ENCODE results near the gene FUT8. TPM values are rescaled to one million over a fixed set of nuclear protein-coding genes. Genes with fewer than 3 reads are reported as not detected.

Gene FUT8
- total and polyA plus RNA-seq, 9 donors: 9.2 to 21.1 (median 13.4) TPM

DNA sequence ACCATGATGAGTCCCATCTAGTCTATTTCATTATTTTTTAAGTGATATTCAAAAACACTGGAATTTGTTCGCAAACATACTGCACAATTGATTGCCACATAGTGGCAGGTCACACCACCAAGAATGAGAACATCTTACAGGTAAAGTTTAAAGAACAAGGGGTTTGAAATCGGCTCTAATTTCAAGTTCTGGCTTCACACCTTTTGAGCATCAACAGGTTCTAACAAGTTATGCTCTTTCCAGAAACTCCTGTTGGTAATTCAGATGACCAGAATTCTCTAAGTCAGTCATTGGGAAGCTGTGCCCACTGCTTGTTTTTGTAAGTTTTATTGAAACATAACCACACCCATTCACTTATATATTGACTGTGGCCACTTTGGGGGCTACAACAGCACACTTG lies 336.3 kb downstream of the FUT8 start:
- Histone ChIP-seq H3K9me3 (replicated peaks; ENCODE audit: control insufficient read depth, low read depth, low read length) (no peaks in the 10 kb centered on the region), H3K4me3 (ENCODE audit: low read length) (no peak overlapping the region), H3K27me3 (ENCODE audit: control insufficient read depth, insufficient read depth, low read length) (no peaks in the 10 kb centered on the region), H3K27ac (ENCODE audit: low read length) (no peak overlapping the region), H3K36me3 (ENCODE audit: control insufficient read depth, insufficient read depth, low read length) (no peaks in the 10 kb centered on the region), H3K4me1 (ENCODE audit: control insufficient read depth, insufficient read depth, low read length) (no peaks in the 10 kb centered on the region)
- DNase-seq: no peak
- WGBS (ENCODE audit: insufficient coverage): no CpG with 5 or more reads among the region's 2 CpGs

DNA sequence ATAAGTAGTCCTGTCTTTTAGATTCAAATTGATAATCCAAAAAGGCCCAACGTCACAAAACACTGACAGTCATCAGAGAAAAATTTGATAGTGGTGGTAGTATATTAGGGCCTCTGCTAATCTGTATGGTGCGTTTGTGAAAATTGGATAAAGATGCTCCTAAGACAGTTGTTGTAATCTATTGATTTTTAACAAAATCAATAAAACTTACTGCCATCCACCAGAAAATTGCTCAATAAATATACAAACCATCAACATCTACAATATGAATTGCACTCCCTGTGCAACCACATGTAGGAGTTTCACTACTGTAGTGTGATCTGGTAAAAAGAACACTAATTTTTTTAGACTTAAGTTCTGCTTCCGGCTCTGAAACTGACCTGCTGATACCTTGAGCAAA lies 336.8 kb downstream of the FUT8 start:
- DNase-seq: no peak
- Histone ChIP-seq H3K9me3 (replicated peaks; ENCODE audit: control insufficient read depth, low read depth, low read length) (no peaks in the 10 kb centered on the region), H3K36me3 (ENCODE audit: control insufficient read depth, insufficient read depth, low read length) (no peaks in the 10 kb centered on the region), H3K27ac (ENCODE audit: low read length) (no peak overlapping the region), H3K4me3 (ENCODE audit: low read length) (no peak overlapping the region), H3K27me3 (ENCODE audit: control insufficient read depth, insufficient read depth, low read length) (no peaks in the 10 kb centered on the region), H3K4me1 (ENCODE audit: control insufficient read depth, insufficient read depth, low read length) (no peaks in the 10 kb centered on the region)
- no CpG with 5 or more reads among the region's 3 CpGs for WGBS (ENCODE audit: insufficient coverage)

DNA sequence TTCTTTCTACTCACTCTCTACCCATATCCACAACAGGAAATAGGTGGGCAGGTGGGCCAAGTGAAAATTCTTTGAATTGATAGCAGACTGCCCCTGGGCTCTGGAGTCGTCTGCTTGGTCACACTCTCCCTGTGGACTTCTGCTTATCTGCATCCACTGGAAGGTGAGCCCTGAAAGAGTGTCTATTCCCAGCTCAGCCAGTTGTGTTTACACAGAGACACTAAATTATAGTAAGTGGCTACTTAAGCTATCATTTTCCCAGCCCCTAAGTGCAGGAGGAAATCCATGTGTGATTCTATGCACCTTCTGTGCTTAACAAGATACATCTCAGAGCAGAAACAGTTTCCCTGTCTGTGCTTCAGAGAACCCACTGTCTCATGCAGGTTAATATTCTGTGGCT lies 338.4 kb downstream of the FUT8 start:
- H3K4me3 ChIP-seq (ENCODE audit: low read length): no peak overlapping the region
- H3K9me3 ChIP-seq (replicated peaks; ENCODE audit: control insufficient read depth, low read depth, low read length): no peaks in the 10 kb centered on the region
- no peak for DNase-seq
- no peaks in the 10 kb centered on the region for H3K36me3 ChIP-seq (ENCODE audit: control insufficient read depth, insufficient read depth, low read length)
- H3K4me1 ChIP-seq (ENCODE audit: control insufficient read depth, insufficient read depth, low read length): no peaks in the 10 kb centered on the region
- H3K27ac ChIP-seq (ENCODE audit: low read length): no peak overlapping the region
- H3K27me3 ChIP-seq (ENCODE audit: control insufficient read depth, insufficient read depth, low read length): no peaks in the 10 kb centered on the region
- 13% methylated on average over 1 of the region's 1 CpG for WGBS (ENCODE audit: insufficient coverage)

DNA sequence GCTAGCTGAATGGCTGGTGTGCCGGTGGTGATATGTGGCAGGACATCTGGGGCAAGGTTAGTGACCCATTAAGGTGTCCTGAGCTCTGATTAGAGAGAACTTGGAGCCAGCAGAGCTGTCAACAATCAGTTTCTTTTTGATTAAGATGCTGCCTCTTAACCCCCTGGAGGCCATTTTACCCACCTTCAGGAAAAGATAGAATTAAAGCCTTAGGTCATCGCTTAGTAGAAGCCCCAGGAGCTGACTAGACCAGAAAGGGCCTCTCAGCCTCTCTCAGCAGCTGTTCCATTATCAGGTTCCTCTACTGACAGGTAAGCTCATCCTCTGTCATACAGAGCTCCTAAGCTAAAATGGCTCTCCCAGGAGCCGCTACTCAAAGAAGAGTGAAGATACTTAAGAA lies 339.0 kb downstream of the FUT8 start:
- Histone ChIP-seq H3K4me3 (ENCODE audit: low read length) (no peak overlapping the region), H3K9me3 (replicated peaks; ENCODE audit: control insufficient read depth, low read depth, low read length) (no peaks in the 10 kb centered on the region), H3K27me3 (ENCODE audit: control insufficient read depth, insufficient read depth, low read length) (no peaks in the 10 kb centered on the region), H3K4me1 (ENCODE audit: control insufficient read depth, insufficient read depth, low read length) (no peaks in the 10 kb centered on the region), H3K27ac (ENCODE audit: low read length) (no peak overlapping the region), H3K36me3 (ENCODE audit: control insufficient read depth, insufficient read depth, low read length) (no peaks in the 10 kb centered on the region)
- WGBS (ENCODE audit: insufficient coverage): 72% methylated on average over 3 of the region's 3 CpGs
- DNase-seq: no peak

DNA sequence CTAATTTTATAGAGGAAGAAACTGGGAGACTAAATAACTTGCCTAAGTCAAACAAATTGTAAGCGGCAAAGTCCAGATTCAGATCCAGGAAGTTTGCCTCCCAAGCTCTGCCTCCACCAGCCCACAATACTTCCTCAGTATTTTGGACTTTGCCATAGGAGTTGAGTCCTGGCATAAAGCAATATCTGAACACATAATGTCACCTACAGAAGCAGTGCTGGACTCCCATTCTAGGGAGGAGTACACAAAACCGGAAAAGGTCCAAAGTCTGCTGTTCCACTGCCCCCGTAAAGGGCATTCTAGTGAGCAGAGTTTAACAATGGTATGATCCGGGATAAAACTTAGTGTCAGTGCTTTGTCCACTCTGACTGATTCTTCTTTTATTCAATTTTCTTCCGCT lies 340.5 kb downstream of the FUT8 start:
- no peaks in the 10 kb centered on the region for H3K36me3 ChIP-seq (ENCODE audit: control insufficient read depth, insufficient read depth, low read length)
- H3K4me3 ChIP-seq (ENCODE audit: low read length): no peak overlapping the region
- no peaks in the 10 kb centered on the region for H3K9me3 ChIP-seq (replicated peaks; ENCODE audit: control insufficient read depth, low read depth, low read length)
- DNase-seq: no peak
- no peaks in the 10 kb centered on the region for H3K4me1 ChIP-seq (ENCODE audit: control insufficient read depth, insufficient read depth, low read length)
- H3K27ac ChIP-seq (ENCODE audit: low read length): no peak overlapping the region
- H3K27me3 ChIP-seq (ENCODE audit: control insufficient read depth, insufficient read depth, low read length): no peaks in the 10 kb centered on the region
- WGBS (ENCODE audit: insufficient coverage): 89% methylated on average over 4 of the region's 5 CpGs

DNA sequence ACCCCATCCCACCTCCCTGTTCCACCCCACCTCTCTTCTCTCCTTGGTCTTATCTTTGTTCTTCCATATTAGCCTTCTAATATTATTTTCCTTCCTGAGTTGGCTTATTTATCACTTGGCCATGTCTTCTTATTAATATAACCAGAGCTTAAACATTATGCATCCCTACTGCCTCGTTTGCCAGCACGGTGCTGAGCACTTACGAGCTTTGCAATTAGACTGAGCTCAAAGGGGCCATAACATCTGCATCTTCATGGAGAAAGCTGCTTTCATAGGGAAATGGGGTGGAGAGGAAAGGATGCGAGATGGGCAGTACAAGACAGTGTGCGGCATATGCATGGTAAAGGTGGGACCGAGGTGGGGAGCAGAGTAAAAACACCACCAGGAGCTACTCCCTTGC lies 342.8 kb downstream of the FUT8 start:
- Histone ChIP-seq H3K27me3 (ENCODE audit: control insufficient read depth, insufficient read depth, low read length) (no peaks in the 10 kb centered on the region), H3K36me3 (ENCODE audit: control insufficient read depth, insufficient read depth, low read length) (no peaks in the 10 kb centered on the region), H3K27ac (ENCODE audit: low read length) (no peak overlapping the region), H3K4me3 (ENCODE audit: low read length) (no peak overlapping the region), H3K4me1 (ENCODE audit: control insufficient read depth, insufficient read depth, low read length) (no peaks in the 10 kb centered on the region), H3K9me3 (replicated peaks; ENCODE audit: control insufficient read depth, low read depth, low read length) (no peaks in the 10 kb centered on the region)
- no peak for DNase-seq
- WGBS (ENCODE audit: insufficient coverage): 97% methylated on average over 5 of the region's 6 CpGs

DNA sequence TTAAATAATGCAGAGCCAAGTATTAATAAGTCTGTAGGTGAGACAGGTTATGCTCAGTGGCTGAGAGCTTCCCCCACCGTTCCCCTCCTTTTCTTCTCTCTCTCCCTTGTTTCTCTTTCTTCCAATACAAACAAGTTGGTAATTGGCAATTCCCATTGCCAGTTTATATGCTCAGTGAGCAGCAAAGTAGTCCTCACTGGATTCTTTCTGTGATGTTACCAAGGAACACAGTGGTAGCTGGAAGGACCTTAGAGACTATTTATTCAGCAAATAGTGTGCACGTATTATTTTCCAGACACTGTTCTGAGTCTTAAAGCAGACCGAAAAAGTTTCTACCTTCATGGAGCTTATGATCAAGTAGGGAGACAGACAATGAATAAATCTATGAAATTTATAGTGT lies 344.4 kb downstream of the FUT8 start:
- no CpG with 5 or more reads among the region's 3 CpGs for WGBS (ENCODE audit: insufficient coverage)
- Histone ChIP-seq H3K9me3 (replicated peaks; ENCODE audit: control insufficient read depth, low read depth, low read length) (no peaks in the 10 kb centered on the region), H3K4me1 (ENCODE audit: control insufficient read depth, insufficient read depth, low read length) (no peaks in the 10 kb centered on the region), H3K27me3 (ENCODE audit: control insufficient read depth, insufficient read depth, low read length) (no peaks in the 10 kb centered on the region), H3K4me3 (ENCODE audit: low read length) (no peak overlapping the region), H3K27ac (ENCODE audit: low read length) (no peak overlapping the region), H3K36me3 (ENCODE audit: control insufficient read depth, insufficient read depth, low read length) (no peaks in the 10 kb centered on the region)
- no peak for DNase-seq

DNA sequence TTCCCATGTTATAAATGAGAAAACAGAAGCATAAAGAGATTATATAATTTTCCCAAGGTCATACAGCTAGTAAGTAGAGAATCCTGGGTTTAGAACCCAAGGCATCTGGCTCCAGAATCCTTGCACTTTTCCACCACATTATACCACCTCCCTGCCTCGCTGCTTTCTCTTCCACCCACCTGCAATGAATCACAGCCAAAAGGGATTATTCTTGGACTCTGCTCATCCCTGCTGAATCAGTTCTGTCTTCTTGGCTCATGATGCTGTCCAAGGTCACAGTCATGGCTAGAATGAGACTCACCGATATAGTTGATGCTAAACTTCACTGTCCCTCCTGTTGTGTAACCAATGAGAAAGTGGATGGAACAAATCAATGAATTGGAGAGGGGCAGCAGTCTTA lies 356.6 kb downstream of the FUT8 start:
- Histone ChIP-seq H3K9me3 (replicated peaks; ENCODE audit: control insufficient read depth, low read depth, low read length) (no peaks in the 10 kb centered on the region), H3K4me1 (ENCODE audit: control insufficient read depth, insufficient read depth, low read length) (no peaks in the 10 kb centered on the region), H3K36me3 (ENCODE audit: control insufficient read depth, insufficient read depth, low read length) (no peaks in the 10 kb centered on the region), H3K27ac (ENCODE audit: low read length) (no peak overlapping the region), H3K4me3 (ENCODE audit: low read length) (no peak overlapping the region), H3K27me3 (ENCODE audit: control insufficient read depth, insufficient read depth, low read length) (no peaks in the 10 kb centered on the region)
- DNase-seq: no peak
- WGBS (ENCODE audit: insufficient coverage): 25% methylated on average over 2 of the region's 2 CpGs

DNA sequence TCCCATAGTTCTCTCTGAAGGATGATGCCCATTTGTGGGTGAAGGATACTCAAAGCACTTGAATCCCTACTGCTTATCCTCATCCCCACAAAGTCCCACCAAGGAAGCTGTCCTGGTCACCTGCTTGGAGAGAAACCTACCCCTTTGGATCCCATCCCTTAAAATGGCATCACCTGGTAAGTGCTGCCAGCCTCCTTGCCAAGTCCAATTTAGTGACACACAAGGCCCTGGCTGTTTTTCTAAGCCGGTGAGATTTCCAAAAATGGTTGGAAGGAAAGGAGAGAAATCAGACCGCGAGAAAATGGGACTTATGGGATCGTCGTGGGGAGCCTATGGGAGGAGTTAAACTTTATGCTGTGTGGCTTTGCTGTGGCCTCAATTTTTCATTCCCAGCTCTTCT lies 358.2 kb downstream of the FUT8 start:
- no peak overlapping the region for H3K4me3 ChIP-seq (ENCODE audit: low read length)
- no CpG with 5 or more reads among the region's 5 CpGs for WGBS (ENCODE audit: insufficient coverage)
- no peaks in the 10 kb centered on the region for H3K4me1 ChIP-seq (ENCODE audit: control insufficient read depth, insufficient read depth, low read length)
- no peaks in the 10 kb centered on the region for H3K9me3 ChIP-seq (replicated peaks; ENCODE audit: control insufficient read depth, low read depth, low read length)
- no peaks in the 10 kb centered on the region for H3K27me3 ChIP-seq (ENCODE audit: control insufficient read depth, insufficient read depth, low read length)
- H3K36me3 ChIP-seq (ENCODE audit: control insufficient read depth, insufficient read depth, low read length): no peaks in the 10 kb centered on the region
- DNase-seq: no peak
- no peak overlapping the region for H3K27ac ChIP-seq (ENCODE audit: low read length)

DNA sequence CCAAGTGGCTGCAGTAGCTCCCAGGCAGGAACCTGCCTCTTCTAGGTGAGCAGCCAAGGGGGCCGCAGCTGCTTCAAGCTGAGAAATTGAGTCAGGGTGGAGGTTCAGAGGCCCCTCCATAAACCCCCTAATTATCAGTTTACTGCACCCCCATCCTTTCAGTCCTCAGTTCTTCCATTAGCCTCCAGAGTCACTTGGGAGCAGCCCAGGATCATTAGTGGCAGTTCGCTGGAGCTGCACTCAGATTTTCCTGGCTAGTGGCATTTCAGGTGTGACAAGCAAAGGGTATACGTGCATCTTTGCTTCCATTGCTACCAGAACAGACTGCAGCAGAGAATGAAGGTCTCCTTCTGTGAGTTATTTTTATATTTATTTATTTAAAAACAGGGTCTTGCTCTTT lies 358.7 kb downstream of the FUT8 start:
- 38% methylated on average over 1 of the region's 3 CpGs for WGBS (ENCODE audit: insufficient coverage)
- no peak for DNase-seq
- no peak overlapping the region for H3K4me3 ChIP-seq (ENCODE audit: low read length)
- H3K9me3 ChIP-seq (replicated peaks; ENCODE audit: control insufficient read depth, low read depth, low read length): no peaks in the 10 kb centered on the region
- no peaks in the 10 kb centered on the region for H3K27me3 ChIP-seq (ENCODE audit: control insufficient read depth, insufficient read depth, low read length)
- no peak overlapping the region for H3K27ac ChIP-seq (ENCODE audit: low read length)
- H3K36me3 ChIP-seq (ENCODE audit: control insufficient read depth, insufficient read depth, low read length): no peaks in the 10 kb centered on the region
- no peaks in the 10 kb centered on the region for H3K4me1 ChIP-seq (ENCODE audit: control insufficient read depth, insufficient read depth, low read length)

DNA sequence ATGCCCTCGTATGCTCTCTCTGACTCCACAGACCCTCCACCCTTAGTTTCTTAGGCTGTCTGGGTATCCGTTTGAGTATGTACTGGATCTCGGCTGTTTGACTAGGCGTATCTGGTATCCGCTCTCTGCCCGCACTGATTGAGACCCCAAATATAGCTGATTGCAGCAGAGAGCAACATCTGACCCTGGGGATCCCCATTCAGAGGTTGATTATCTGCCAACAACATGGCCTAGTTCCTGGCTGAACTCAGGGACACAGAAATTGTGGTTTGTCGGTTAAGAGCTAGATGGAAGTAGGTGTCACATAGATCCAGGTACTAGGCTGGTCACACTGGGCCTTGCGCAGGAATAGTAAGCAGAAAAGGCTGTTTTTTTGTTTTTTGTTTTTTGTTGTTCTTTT lies 359.9 kb downstream of the FUT8 start:
- no peaks in the 10 kb centered on the region for H3K36me3 ChIP-seq (ENCODE audit: control insufficient read depth, insufficient read depth, low read length)
- H3K9me3 ChIP-seq (replicated peaks; ENCODE audit: control insufficient read depth, low read depth, low read length): no peaks in the 10 kb centered on the region
- no peaks in the 10 kb centered on the region for H3K4me1 ChIP-seq (ENCODE audit: control insufficient read depth, insufficient read depth, low read length)
- WGBS (ENCODE audit: insufficient coverage): 79% methylated on average over 5 of the region's 8 CpGs
- H3K27ac ChIP-seq (ENCODE audit: low read length): no peak overlapping the region
- no peaks in the 10 kb centered on the region for H3K27me3 ChIP-seq (ENCODE audit: control insufficient read depth, insufficient read depth, low read length)
- no peak for DNase-seq
- H3K4me3 ChIP-seq (ENCODE audit: low read length): no peak overlapping the region

Data from muscle of leg (tissue), 11 donors.